Inflammatory macrophage treated with lipopolysaccharide for 4 hours (primary cell): ENCODE measurements around the gene ST3GAL4.

Experiments used
- DNase-seq: peaks from one replicate; pipeline ENCODE4 v3.0.0-alpha.2; 2020

ST3GAL4 gene

DNA sequence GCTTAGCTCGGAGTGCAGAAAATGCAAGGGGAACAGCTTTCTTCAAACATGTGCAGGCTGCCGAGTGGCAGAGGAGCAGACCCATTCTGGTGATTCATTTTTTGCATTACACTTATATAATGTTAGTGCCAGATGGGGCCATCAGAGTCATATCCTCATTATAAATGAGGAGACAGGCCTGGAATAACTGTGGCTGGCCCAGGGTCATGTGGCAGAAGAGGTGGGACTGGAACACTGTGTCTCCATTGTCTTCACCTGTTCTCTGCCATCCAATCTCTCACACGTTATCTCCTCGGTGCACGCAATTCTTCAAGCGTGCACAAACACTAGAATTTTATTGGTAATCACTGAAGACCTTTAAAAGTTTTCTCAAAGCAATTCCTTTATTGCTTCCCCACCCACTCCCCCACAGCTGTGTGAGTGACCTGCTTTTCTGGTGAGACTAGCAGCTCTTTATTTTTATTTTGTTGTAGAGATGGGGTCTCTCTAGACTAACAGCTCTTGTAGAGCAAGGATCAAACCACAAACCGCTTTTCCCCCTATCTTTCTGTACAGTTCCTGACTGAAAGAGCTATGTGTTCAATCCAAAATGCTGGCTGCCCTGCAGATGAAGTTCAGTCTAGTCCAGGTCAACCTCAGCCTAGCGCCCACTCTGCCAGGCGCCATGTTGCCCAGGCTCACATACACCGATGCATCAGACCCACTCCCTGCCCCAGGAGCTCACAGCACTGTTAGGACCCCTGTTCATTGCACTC, 75.3 kb downstream of the ST3GAL4 start:
- DNase-seq: no peak

- no peak for DNase-seq
These were observed 76.0 kb downstream of the ST3GAL4 start for GRCh38 chr11:126431401-126432064.

DNA sequence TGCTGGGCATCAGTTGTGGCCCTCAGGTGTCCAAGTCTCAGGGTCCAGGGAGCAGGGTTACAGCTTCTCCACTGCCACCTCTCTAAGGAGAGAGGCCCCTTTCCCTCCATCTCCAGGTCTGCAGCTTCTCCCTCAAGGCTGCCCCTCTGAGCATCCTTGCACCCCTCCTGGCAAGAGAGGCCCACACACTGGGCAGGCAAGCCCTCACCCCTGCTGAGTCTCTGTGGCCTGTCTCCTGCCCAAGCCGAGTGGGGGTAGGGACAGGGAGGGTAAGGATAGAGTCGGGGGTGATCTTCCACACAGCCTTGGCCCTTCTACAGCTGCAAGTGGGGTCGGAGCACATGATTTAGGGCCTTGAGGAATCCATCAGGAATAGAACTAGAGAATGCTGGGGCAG, 76.6 kb downstream of the ST3GAL4 start:
- no peak for DNase-seq

DNA sequence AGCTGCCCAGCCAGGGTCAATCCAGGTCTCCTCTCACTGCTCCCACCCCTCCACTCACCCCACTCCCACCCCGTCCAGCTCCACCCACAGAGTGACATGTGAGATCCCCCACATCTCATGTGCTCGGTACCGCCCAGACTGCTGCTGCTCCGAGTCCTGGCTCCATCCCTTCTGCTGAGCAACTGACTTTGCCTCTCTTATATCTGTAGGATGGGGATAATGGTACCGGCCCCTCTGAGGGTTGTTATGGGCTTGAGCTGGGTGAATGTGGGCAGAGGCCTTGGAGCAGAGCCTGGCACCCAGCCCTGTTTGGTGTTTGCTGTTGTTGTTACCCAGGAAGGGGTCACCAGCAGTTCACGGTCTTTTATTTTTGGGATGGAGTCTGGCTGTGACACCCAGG, 77.0 kb downstream of the ST3GAL4 start:
- no peak for DNase-seq

GRCh38 chr11:126433244-126433846, 77.9 kb downstream of the ST3GAL4 start:
- no peak for DNase-seq

- DNase-seq: no peak
These were observed 78.8 kb downstream of the ST3GAL4 start for GRCh38 chr11:126433989-126434949.

DNA sequence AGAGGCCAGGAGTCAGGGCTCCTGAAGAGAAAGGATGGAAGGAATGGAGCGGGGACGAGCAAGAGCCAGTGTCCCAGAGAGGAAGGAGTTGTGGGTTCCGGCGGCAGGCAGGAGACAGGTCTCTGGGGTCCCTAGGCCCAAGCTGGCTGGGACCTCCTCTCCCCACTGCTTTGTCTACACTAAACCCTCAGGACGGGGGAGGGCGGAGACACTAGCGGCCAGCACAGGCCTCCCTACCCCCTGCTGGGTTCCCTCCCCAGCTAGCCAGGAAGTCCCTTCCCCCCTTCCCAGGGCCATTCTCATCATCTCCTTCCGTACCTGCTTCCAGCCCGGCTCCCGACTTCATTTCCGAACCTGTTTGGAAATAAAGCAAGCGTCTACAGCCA, 79.5 kb downstream of the ST3GAL4 start:
- no peak for DNase-seq

- no peak for DNase-seq
These were observed 80.8 kb downstream of the ST3GAL4 start for GRCh38 chr11:126436209-126436755.

DNA sequence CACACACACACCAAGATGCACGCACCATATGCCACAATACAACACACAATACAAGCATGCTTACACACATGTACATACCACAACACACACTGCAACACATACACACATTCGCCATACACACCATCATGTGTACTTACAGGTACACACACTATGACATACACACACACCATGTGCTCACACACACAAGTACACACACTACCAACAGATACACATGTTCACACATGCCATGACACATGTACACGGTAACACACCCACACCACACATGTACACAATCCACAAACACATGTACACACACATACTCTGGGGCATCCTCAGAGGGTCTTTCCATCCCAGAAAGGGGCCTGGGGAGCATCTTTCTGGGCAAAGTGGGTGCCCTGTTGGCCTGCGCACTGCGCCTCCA, 82.2 kb downstream of the ST3GAL4 start:
- no peak for DNase-seq

DNA sequence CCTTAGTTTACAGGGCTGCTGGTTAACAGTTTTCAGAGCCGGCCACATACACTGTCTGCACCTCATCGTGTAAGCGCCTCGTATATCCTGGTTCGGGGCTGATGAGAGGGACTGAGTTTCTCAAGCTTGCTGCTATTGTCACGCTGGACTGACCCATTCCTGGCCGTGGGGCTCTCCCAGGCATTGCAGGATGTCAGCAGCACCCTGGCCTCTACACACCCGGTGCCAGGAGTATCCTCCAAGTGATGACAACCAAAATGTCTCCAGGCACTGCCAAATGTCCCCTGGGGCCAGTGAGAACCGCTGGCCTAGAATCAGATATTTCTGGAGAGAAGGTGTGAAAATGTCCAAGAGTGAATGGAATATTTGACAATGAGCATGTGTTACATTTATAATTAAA, 82.8 kb downstream of the ST3GAL4 start:
- DNase-seq: no peak

GRCh38 chr11:126438691-126439090, 83.2 kb downstream of the ST3GAL4 start:
- peak; percentile 29 for DNase-seq

- no peak for DNase-seq
These were observed 84.8 kb downstream of the ST3GAL4 start for GRCh38 chr11:126440276-126440675.

DNA sequence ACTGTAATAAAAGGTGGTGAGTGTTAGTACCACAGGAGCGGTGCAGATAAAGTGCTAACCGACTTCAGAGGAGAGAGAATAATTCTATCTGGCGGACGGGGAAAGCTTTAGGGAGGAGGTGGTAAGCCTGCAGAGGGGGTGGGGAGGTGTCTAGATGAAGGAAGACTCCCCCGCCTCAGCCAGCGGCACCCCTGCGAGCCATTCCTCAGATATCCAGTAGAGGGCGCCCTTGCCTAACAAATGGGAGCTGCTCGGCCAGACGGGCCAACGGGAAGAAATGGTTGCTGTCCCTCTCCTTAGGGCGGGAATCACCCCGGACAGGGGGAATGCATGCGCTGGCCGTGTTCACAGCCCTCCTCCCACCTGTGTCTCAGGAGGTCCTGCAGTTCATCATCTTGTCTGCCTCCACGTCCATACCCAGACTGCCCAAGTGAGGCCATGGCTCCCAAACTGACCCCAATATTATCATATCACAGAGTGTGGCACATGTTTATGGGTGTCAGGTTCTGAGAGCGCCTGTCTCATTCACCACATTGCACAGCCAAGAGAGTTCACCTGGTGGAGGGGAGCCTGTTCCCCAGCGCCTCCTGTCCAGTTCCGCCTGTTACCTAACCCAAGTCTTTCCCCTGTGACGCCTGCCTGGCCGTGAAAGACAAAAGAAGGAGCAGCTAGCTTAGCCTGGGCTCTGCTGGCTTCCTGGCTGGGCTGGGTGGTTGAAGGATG, 85.5 kb downstream of the ST3GAL4 start:
- peak; percentile 53 for DNase-seq

DNA sequence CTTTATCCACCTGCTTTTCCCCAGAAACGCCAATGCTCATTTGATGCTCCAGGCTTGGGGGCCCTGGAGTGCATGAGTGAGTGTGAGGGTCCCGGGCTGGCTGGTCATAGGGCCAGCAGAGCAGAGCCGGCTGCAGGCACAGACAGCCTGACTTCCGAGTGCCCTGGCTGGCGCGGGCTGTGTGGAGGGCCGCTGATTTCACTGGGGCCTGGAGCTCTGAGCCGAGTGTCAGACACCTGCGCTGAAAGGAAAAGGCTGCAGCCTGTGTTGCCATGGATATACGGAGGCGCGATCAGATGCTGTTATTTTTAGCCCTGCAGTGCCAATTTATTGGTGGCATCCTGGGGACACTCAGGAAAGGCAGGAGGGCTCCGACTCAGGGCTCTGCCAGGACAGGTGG, 87.6 kb downstream of the ST3GAL4 start:
- no peak for DNase-seq

GRCh38 chr11:126444072-126444471, 88.6 kb downstream of the ST3GAL4 start:
- no peak for DNase-seq

GRCh38 chr11:126446581-126446980, 91.1 kb downstream of the ST3GAL4 start:
- DNase-seq: no peak

- no peak for DNase-seq
These were observed 94.7 kb downstream of the ST3GAL4 start for GRCh38 chr11:126450198-126450597.

DNA sequence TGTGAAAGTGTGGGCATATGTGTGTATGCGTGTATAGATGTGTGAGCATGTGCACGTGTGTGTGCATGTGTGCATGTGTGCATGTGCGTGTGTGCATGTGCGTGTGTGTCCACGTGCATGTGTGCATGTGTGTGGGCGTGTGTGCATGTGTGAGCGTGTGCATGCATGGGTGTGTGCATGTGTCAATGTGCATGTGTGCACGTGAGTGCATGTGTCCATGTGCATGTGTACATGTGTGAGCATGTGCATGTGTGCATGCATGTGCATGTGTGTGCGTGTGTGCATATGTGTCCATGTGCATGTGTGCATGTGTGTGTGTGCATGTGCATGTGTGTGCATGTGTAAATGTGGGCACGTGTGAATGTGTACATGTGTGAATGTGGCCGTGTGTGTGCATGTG, 95.3 kb downstream of the ST3GAL4 start:
- DNase-seq: no peak

GRCh38 chr11:126451211-126451802, 95.8 kb downstream of the ST3GAL4 start:
- DNase-seq: no peak

- DNase-seq: no peak
These were observed 97.0 kb downstream of the ST3GAL4 start for GRCh38 chr11:126452241-126453101.

- DNase-seq: no peak
These were observed 100.6 kb downstream of the ST3GAL4 start for GRCh38 chr11:126456089-126456488.
